ENCODE measurements around the gene FOXD4L3. TPM values are rescaled to one million over a fixed set of nuclear protein-coding genes. Genes with fewer than 3 reads are reported as not detected.
"Not testable (repeated sequence)": the region's sequence is repeated elsewhere in the genome, so short reads cannot be mapped to it uniquely, and the experiment has no call there.

The FOXD4L3 gene
- polyA plus RNA-seq (2013, experiment 1 of 2; ENCODE audit: insufficient read length), result not detected
- not detected for polyA plus RNA-seq (2013, experiment 2 of 2; ENCODE audit: insufficient read length)

DNA sequence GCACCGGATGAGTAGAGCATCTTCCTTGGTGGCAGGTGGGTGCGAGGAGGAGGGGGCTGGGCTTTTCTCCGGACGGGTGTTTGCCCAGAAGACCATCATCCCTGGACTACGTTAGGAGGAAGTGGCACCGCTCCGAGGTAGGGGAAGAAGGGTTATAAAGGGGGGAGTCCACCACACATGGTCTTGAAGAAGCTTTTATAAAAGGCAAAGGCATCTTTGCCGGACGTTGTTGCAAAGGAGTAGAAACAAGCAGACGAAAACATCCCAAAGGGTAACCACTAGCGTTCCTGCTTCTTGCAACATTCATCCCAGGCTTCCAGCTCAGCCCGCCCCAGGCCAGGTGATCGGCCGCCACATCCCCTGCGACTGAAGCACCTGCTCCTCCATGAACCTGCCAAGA lies at the start of gene FOXD4L3:
TSS of gene FOXD4L3 (plus strand) at position 301 of the 400 bp plus-strand sequence. CDS start at position 386, 85 bp downstream.
- DNase-seq, result not testable (repeated sequence)

GRCh38 chr9:68281041-68281440 lies 21.6 kb upstream of the FOXD4L3 start:
- not testable (repeated sequence) for DNase-seq

DNA sequence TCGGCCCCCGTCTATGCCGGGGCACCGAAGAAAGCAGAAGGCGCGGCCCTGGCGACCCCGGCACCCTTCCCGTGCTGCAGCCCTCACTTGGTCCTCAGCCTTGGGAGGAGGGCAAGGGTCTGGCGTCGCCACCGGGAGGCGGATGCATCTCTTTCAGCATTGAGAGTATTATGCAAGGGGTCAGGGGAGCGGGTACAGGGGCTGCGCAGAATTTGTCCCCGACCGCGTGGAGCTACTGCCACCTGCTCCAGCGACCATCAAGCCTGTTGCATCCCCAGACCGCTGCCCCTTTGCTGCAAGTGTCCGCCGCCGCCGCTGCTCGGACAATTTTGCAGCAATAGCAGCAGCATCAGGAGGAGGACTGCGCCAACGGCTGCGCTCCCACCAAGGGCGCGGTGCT lies 1.1 kb downstream of the FOXD4L3 start:
- DNase-seq, result not testable (repeated sequence)

DNA sequence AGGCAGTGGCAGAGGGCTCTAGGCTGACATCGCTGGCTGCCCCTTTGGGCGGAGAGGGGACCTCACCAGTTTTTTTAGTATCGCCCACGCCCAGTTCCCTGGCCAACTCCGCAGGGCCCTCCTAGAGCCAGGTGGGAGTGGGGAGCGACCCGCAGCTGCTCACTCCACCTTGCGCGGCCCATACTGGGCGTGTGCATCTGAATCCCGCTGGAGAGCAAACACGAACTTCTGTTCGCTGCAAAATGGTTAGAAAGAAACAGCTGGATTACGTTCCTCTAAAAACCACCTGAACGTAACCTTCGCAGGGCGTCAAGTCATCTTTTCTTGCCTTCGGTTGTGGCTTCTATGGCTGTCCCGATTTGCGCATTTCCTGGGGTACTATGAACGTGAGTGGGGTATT lies 1.5 kb downstream of the FOXD4L3 start:
- not testable (repeated sequence) for DNase-seq

- DNase-seq, result not testable (repeated sequence)
Observed at GRCh38 chr9:68304777-68305176, 2.1 kb downstream of the FOXD4L3 start.

- DNase-seq, result not testable (repeated sequence)
Observed at GRCh38 chr9:68305680-68306285, 3.1 kb downstream of the FOXD4L3 start.

- DNase-seq, result not testable (repeated sequence)
Observed at GRCh38 chr9:68306391-68306964, 3.8 kb downstream of the FOXD4L3 start.

- DNase-seq, result not testable (repeated sequence)
Observed at GRCh38 chr9:68307127-68307526, 4.5 kb downstream of the FOXD4L3 start.

DNA sequence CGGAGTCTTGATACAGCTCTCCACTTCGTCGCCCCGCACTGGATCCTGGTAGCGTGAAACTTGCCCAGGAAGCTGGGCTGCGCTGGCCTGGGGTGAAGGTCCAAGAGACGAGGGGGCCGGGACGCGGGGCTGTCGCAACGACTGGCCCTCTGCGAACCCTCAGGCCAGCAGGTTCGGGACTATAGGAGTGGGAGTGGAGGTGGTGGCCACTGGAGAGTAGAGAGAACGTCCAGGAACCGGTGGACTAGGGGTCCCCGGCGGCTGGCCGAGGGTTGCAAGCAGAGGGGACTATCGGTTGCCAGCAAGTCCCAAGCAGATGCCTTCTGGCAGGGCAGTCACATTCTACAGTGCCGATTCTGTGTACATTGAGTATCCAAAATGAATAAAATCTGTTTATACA lies 5.0 kb downstream of the FOXD4L3 start:
- DNase-seq, result not testable (repeated sequence)

DNA sequence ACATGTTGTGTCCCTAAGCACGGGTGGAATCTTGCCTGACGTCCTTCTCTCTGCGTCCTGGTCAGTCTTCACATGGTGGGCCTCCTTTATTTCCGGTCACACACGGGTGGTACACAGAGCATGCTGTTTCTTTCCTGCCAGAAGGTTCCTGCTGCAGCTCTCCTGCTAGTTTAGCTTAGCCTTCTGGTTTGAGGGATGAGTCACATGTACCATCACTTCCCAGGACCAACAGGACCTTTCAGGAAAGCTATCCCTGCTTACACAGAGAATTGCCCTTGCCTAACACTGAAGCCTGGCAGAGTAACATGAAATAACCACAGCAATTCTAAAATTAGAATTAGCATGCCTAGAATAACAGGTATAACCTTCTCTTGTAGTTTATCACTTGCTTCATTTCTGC lies 8.5 kb downstream of the FOXD4L3 start:
- not testable (repeated sequence) for DNase-seq

GRCh38 chr9:68318209-68318608 lies 15.5 kb downstream of the FOXD4L3 start:
- DNase-seq, result not testable (repeated sequence)

- not testable (repeated sequence) for DNase-seq
Observed at GRCh38 chr9:68323749-68324148, 21.1 kb downstream of the FOXD4L3 start.

- not testable (repeated sequence) for DNase-seq
Observed at GRCh38 chr9:68324518-68324917, 21.9 kb downstream of the FOXD4L3 start.

DNA sequence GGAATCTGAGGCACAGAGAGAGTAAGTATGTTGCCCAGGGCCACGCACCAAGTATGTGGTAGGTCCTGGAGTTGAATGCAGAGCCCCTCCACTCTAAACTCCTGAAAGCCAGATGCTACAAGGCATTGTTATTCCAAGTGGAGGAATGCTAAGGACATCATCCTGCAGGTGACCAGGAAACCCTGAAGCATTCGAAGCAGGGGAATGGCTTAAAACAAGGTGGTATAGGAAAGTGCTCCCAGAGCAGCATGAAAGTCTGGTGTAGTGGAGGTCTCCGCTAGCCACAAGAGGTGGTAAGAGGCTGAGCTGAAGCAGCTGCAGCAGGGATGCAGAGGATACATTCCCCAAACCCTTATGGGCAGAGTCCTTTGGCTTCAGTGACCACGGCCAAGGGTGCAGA lies 26.4 kb downstream of the FOXD4L3 start:
- DNase-seq, result not testable (repeated sequence)

- DNase-seq, result not testable (repeated sequence)
Observed at GRCh38 chr9:68330531-68331173, 28.0 kb downstream of the FOXD4L3 start.

GRCh38 chr9:68332122-68332521 lies 29.5 kb downstream of the FOXD4L3 start:
- not testable (repeated sequence) for DNase-seq

DNA sequence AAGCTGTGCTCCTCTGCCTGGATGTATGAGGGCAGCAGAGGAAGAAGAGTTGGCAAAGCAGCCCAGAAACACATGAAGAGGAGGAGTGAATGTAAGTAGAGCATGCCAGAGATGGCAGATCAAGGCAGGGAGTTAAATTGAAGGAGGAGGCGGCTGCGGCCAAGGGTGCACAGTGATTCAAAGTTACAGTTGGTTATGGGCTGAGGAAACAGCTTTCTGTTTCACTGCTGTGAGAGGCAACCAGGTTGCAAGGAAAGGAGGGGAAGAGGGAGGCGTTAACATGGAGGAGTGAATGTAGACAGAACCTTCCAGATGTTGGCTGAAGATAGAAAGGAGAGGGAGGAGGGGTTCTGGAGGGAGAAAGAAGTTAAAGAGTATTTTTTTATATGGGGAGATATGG lies 33.3 kb downstream of the FOXD4L3 start:
- not testable (repeated sequence) for DNase-seq

GRCh38 chr9:68336639-68337339 lies 34.1 kb downstream of the FOXD4L3 start:
- DNase-seq, result not testable (repeated sequence)

DNA sequence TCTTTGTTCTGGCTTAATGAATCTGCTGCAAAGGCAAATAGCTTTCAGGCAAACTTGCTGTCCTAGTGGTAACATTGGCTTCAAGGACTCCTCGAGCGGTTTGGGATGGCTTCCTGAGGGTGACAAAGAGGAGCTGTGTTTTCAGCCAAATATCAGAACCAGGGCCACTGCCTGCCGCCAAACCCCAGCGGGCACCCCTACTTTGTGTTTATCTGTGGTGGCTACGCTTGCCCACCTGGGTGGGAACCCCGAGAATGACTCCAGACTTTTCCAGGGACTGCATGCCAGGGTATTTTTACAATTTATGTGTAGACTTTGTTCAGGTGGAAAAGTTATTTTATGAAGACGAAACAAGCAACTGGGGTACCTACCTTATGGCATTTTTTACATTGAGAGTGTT lies 35.3 kb downstream of the FOXD4L3 start:
- not testable (repeated sequence) for DNase-seq

GRCh38 chr9:68342265-68343025 lies 39.8 kb downstream of the FOXD4L3 start:
- DNase-seq, result not testable (repeated sequence)

GRCh38 chr9:68343242-68343641 lies 40.6 kb downstream of the FOXD4L3 start:
- not testable (repeated sequence) for DNase-seq

- not testable (repeated sequence) for DNase-seq
Observed at GRCh38 chr9:68343992-68344391, 41.3 kb downstream of the FOXD4L3 start.

Measured in fibroblast of skin of scalp (primary cell).